ENCODE data around the gene ZEB2.

The ZEB2 gene

DNA sequence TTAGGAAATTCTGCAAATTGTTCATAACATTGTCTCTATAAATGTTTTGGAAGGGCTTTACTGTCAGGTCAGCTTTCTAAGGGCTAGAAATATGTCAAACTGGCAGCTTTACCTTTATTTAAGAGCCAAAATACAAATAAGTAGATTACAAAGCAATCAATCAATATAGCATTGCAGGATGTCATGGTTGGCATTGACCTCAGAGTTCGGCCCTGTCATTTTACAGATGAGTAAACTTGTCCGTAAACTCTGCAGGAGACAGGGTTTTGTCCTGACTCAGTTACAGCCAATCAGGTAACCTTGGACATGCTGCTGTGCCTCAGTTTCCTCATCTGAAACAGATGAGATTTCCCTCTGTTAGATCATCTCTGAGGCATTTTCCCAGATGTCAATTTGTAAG is 25.9 kb upstream of the ZEB2 start:
- no peaks in the 10 kb centered on the region for H3K36me3 ChIP-seq
- H3K9me3 ChIP-seq: no peaks in the 10 kb centered on the region
- H3K4me1 ChIP-seq (ENCODE audit: control insufficient read depth in 1 of 2, insufficient read depth in 1 of 2, low read depth in 1 of 2, low read length in 1 of 2): no peaks in the 10 kb centered on the region
- TF ChIP-seq, protein P1, sequence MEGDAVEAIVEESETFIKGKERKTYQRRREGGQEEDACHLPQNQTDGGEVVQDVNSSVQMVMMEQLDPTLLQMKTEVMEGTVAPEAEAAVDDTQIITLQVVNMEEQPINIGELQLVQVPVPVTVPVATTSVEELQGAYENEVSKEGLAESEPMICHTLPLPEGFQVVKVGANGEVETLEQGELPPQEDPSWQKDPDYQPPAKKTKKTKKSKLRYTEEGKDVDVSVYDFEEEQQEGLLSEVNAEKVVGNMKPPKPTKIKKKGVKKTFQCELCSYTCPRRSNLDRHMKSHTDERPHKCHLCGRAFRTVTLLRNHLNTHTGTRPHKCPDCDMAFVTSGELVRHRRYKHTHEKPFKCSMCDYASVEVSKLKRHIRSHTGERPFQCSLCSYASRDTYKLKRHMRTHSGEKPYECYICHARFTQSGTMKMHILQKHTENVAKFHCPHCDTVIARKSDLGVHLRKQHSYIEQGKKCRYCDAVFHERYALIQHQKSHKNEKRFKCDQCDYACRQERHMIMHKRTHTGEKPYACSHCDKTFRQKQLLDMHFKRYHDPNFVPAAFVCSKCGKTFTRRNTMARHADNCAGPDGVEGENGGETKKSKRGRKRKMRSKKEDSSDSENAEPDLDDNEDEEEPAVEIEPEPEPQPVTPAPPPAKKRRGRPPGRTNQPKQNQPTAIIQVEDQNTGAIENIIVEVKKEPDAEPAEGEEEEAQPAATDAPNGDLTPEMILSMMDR (IDR thresholded peaks at IDR 0.05): no peak
- no peak overlapping the region for H3K4me3 ChIP-seq (ENCODE audit: low read depth in 1 of 2, low read length in 1 of 2)
- H3K27ac ChIP-seq: no peak overlapping the region
- H3K27me3 ChIP-seq: no peaks in the 10 kb centered on the region

DNA sequence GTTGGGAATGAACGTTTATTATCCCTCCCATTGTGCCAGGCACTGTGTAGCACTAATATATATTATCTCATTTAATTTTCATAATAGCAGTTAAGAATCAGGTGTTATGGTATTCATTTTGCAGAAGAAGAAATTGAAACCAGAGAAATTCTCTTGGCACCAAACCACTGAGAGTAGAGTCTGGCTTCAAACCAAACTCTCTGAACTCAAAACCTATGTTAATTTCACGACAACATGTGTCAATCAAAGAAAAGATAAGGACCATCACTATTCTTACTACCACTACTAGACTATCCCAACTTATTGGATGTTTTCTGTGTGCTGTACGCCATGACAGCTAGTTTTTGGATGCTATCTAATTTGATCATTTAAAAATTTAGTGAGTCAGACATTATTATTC is 24.1 kb upstream of the ZEB2 start:
- TF ChIP-seq, protein P1 (IDR thresholded peaks at IDR 0.05): no peak
- H3K27ac ChIP-seq: no peak overlapping the region
- H3K4me3 ChIP-seq (ENCODE audit: low read depth in 1 of 2, low read length in 1 of 2): no peak overlapping the region
- H3K36me3 ChIP-seq: no peaks in the 10 kb centered on the region
- H3K4me1 ChIP-seq (ENCODE audit: control insufficient read depth in 1 of 2, insufficient read depth in 1 of 2, low read depth in 1 of 2, low read length in 1 of 2): no peaks in the 10 kb centered on the region
- no peaks in the 10 kb centered on the region for H3K9me3 ChIP-seq
- no peaks in the 10 kb centered on the region for H3K27me3 ChIP-seq

DNA sequence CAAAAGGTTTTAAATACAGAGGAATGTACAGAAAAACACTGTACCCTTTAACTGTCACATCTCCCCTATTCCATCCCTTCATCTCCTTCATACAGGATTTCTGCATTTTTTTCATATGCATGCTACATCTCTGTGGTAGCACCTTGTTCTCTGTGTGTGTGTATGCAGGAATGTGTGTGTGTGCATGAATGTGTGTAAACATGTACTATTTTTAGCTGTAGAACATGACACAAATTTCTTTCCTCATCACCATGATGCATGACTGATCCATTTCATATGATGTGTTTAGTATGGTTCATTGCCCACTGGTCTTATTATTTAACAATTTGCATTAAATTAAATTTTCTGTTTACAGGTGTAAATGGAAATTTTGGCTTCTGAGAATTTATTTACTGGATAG is 21.5 kb upstream of the ZEB2 start:
- Histone ChIP-seq H3K27ac (no peak overlapping the region), H3K9me3 (no peaks in the 10 kb centered on the region), H3K36me3 (no peaks in the 10 kb centered on the region), H3K27me3 (no peaks in the 10 kb centered on the region), H3K4me1 (ENCODE audit: control insufficient read depth in 1 of 2, insufficient read depth in 1 of 2, low read depth in 1 of 2, low read length in 1 of 2) (no peaks in the 10 kb centered on the region), H3K4me3 (ENCODE audit: low read depth in 1 of 2, low read length in 1 of 2) (no peak overlapping the region)
- TF ChIP-seq, protein P1 (IDR thresholded peaks at IDR 0.05): no peak

DNA sequence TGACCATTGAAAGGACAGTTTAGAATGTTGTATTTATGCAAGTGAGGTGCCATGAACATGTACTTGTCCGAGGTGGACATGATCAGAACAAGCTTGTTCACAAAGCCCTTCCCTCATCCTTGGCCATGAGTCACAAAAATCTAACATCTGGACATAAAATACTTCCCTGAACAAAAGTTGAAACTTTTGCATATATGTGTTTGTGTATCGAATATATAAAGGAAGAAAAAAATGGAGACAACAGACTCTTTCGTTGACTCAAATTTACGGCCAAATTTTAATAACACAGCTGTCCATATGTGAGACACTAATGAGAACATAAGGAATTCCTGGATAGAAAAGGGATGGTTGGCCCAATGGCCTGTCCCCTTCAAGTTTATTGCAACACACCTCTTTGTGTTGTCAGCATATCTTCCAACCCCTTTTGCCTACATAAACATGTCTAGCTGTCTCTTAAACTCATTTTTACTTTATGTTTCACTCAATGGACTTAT is 19.4 kb upstream of the ZEB2 start:
- H3K4me1 ChIP-seq (ENCODE audit: control insufficient read depth in 1 of 2, insufficient read depth in 1 of 2, low read depth in 1 of 2, low read length in 1 of 2): no peaks in the 10 kb centered on the region
- H3K27me3 ChIP-seq: no peaks in the 10 kb centered on the region
- TF ChIP-seq, protein P1 (IDR thresholded peaks at IDR 0.05): no peak
- no peak overlapping the region for H3K4me3 ChIP-seq (ENCODE audit: low read depth in 1 of 2, low read length in 1 of 2)
- H3K27ac ChIP-seq: no peak overlapping the region
- H3K36me3 ChIP-seq: no peaks in the 10 kb centered on the region
- H3K9me3 ChIP-seq: no peaks in the 10 kb centered on the region

DNA sequence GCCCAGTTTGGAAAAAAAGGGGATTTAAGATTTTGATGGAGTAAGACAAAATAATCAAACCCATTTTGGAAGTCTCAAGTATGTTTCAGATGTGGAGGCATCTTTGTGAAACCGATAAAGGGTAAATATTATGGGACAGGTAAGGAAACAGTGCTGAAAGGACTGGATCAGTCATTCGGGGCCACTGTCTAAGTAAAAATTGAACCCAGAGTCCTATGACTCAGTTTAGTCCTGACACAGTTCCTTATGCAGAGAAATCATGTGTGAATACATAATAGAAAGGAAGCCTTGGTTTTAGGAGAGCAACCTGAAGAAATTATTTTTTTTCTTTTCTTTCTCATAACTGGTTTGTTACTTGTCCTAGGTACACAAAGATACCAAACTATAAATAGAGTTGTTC is 15.4 kb upstream of the ZEB2 start:
- Histone ChIP-seq H3K36me3 (no peaks in the 10 kb centered on the region), H3K4me1 (ENCODE audit: control insufficient read depth in 1 of 2, insufficient read depth in 1 of 2, low read depth in 1 of 2, low read length in 1 of 2) (no peaks in the 10 kb centered on the region), H3K27ac (no peak overlapping the region), H3K27me3 (peaks cover 6% of the 10 kb centered on the region), H3K4me3 (ENCODE audit: low read depth in 1 of 2, low read length in 1 of 2) (no peak overlapping the region), H3K9me3 (no peaks in the 10 kb centered on the region)
- TF ChIP-seq, protein P1 (IDR thresholded peaks at IDR 0.05): no peak

DNA sequence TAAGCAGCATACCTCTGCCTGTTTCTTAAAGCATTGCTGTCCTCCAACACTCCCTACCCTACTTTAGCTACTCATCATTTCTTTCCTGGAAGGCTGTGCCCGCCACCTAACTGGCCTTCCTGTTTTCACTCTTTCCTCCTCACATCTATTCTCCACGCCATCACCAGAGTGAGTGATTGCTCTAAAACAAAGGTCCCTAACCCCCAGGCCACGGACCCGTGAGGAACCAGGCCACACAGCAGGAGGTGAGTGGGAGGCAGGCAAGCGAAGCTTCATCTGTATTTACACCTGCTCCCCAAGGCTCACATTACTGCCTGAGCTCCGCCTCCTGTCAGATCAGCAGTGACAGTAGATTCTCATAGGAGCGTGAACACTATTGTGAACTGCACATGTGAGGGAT is 13.3 kb upstream of the ZEB2 start:
- TF ChIP-seq, protein P1 (IDR thresholded peaks at IDR 0.05): no peak
- H3K27me3 ChIP-seq: peaks cover 6% of the 10 kb centered on the region
- H3K9me3 ChIP-seq: no peaks in the 10 kb centered on the region
- no peak overlapping the region for H3K27ac ChIP-seq
- H3K36me3 ChIP-seq: no peaks in the 10 kb centered on the region
- H3K4me1 ChIP-seq (ENCODE audit: control insufficient read depth in 1 of 2, insufficient read depth in 1 of 2, low read depth in 1 of 2, low read length in 1 of 2): no peaks in the 10 kb centered on the region
- no peak overlapping the region for H3K4me3 ChIP-seq (ENCODE audit: low read depth in 1 of 2, low read length in 1 of 2)
